G401 (cell line): ENCODE results near the gene SPDYA. TPM values are rescaled to one million over a fixed set of nuclear protein-coding genes. Genes with fewer than 3 reads are reported as not detected.

Source experiments
- DNase-seq: peaks from one replicate; pipeline ENCODE4 v3.0.0-alpha.2; 2015; ENCODE audit warnings: low spot score
- in situ Hi-C: cut with HindIII; loops from 2 replicates; pipeline ENCODE4 v1.10.0; 2016; ENCODE audit warnings: low sequenced_read_pairs, mixed read lengths
- total RNA-seq: library from RNA; depleted of rRNA; stranded (reverse); fragments of >200 nt; shearing (Covaris generic); gene quantifications from 2 replicates; pipeline ENCODE4 v1.2.3, GENCODE V29; 2014; rRNA removed

The SPDYA gene
- total RNA-seq, 1 experiment from 2014 or later: 0.17 TPM

DNA sequence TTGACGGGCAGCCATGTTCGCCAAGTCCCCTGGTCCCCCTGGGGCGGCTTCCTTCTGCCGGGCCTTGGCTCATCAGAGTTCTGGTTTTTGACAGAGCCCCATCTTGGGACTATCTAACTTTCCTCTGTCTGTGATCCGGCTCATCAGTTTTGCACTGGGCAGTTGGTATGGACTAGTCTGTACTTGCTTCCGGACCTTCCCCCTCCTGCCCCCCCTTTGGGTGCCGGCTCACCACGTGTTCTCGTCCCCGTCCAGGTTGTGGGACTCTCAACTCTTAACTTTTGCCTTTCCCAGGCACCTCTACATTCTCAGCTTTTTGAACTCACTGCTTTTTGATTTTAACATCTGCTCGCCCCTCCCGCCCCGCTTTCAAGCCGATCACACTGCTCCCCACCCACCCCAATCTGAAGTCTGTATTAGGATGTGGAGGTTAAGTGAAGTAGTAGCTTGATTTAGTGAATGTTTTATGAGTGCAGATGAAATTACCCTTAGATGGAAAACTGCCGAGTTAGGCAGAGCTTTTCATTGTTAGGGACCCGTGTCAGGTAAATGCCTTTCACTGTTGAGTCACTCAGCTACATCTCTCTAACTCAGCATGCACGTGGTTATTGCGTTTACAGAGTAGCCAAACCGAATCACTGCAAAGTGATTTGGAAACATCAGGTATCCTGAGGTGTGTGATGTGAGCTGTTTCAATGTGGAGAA is 84.7 kb downstream of the SPDYA start:
- in situ Hi-C loops: no loop called here

DNA sequence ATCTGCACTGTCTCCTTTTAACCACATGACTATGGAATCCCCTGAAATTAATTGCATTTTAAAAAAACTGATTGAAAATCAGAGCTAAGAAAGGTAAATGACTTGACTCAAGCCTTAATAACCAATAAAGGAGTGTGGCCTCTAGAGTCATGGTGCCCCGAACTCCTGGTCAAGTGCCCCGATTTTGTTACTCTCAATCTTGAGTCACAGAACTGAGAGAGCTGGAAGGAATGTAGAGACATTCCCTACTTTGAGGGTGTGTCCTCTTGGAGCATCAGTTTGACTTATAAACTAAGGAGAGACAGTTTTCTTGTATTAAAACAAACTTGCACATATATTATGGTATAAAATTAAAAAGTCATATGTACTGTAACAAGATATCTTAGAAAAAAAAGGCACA is 86.3 kb downstream of the SPDYA start:
- DNase-seq: no peak
- in situ Hi-C loops: no loop called here

More for the DNA sequence above, 84.7 kb downstream of the SPDYA start:
- DNase-seq: no peak

DNA sequence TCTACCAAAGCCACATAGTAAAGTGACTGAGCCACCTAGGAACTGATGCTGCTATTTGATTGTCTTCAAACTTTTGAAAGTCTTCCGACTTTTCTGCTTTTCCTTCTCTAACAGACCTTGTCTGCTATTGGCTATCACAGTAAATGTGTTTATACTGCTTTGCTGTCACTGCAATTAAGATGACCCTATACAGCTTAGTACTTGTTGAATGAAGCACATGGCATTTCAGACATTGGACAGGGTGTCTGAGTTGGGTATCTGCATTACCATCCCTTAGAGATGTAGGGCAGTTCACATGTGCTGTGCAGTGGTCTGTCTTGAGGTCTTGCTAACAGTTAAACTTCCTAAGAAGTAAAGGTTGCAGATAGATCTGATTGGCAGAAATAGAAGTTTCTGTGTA is 87.4 kb downstream of the SPDYA start:
- in situ Hi-C loops: no loop called here
- DNase-seq: no peak

Other genes with a start within 250 kb of the SPDYA start
- 103 and 141 TPM in 2 replicates for gene PPP1CB, start 59.0 kb upstream of the SPDYA start, total RNA-seq
- gene TRMT61B, start 59.5 kb downstream of the SPDYA start, total RNA-seq: 21.8 and 46.1 TPM in 2 replicates
- gene WDR43, start 83.8 kb downstream of the SPDYA start, total RNA-seq: 103 and 171 TPM in 2 replicates
- gene TOGARAM2, start 170.5 kb downstream of the SPDYA start, total RNA-seq: 2.7 and 3.2 TPM in 2 replicates